K562 (cell line): ENCODE measurements around the gene B2M. TPM values are rescaled to one million over a fixed set of nuclear protein-coding genes. Genes with fewer than 3 reads are reported as not detected.
A peak's percentile ranks its signal among the peaks of the same experiment; 100 is the strongest.
"Not testable (repeated sequence)": the region's sequence is repeated elsewhere in the genome, so short reads cannot be mapped to it uniquely, and the experiment has no call there.

Experiments
- EGR1 ChIP-seq: fragments of 450-650 bp; conservative IDR thresholded peaks from 2 replicates; pipeline ENCODE4 v1.6.1; 2017; ENCODE audit warnings: mild to moderate bottlenecking
- FOXM1 ChIP-seq, 2 experiments: fragments of 450-650 bp in 1 of 2; sonication (generic) in 1 of 2; formaldehyde crosslinking in 1 of 2; IDR thresholded peaks; 2 replicates each; pipeline versions ENCODE4 v1.6.1 to v1.9.0; 2017 to 2022; ENCODE audit warnings: low read depth in 2 of 2, mild to moderate bottlenecking in 2 of 2, missing genetic modification reagents in 1 of 2, moderate library complexity in 1 of 2
- GATAD2B ChIP-seq: fragments of 450-650 bp; IDR thresholded peaks from 2 replicates; pipeline ENCODE4 v1.6.1; 2017; ENCODE audit warnings: mild to moderate bottlenecking, borderline replicate concordance
- KLF16 ChIP-seq: IDR thresholded peaks from 2 replicates; pipeline ENCODE4 v1.6.1; 2016; ENCODE audit warnings: antibody characterized with exemption
- L3MBTL2 ChIP-seq: fragments of 450-650 bp; IDR thresholded peaks from 2 replicates; pipeline ENCODE4 v1.6.1; 2016; ENCODE audit warnings: mild to moderate bottlenecking, moderate library complexity
- RCOR1 ChIP-seq, 2 experiments: IDR thresholded peaks; 2 replicates each; pipeline ENCODE4 v1.6.1; 2012; ENCODE audit warnings: low read depth in 2 of 2, low read length in 2 of 2, borderline replicate concordance in 1 of 2, improper control_type of control experiment in 1 of 2
- TAF9B ChIP-seq: fragments of 450-650 bp; IDR thresholded peaks from 2 replicates; pipeline ENCODE4 v1.6.1; 2018; ENCODE audit warnings: mild to moderate bottlenecking; ENCODE audit not compliant: partially characterized antibody
- TCF3 ChIP-seq: sonication (generic); formaldehyde crosslinking; IDR thresholded peaks from 2 replicates; pipeline ENCODE4 v1.4.0; 2020; ENCODE audit warnings: mild to moderate bottlenecking, missing genetic modification reagents
- ZNF584 ChIP-seq: fragments of 200-800 bp; sonication (Bioruptor generic); IDR thresholded peaks from 2 replicates; pipeline ENCODE4 v1.6.1; 2016; ENCODE audit warnings: low read depth, mild to moderate bottlenecking, missing genetic modification characterization, missing compliant biosample characterization
- polyA plus RNA-seq, 8 experiments: library from polyadenylated mRNA; depleted of rRNA in 4 of 8; stranded (reverse) in 5 of 8; unstranded in 3 of 8; fragments of >200 nt; fragmentation: Nextera tagmentation in 2 of 8; fragmentation: Illumina TruSeq in 1 of 8; extraction: Ambion mirVana in 2 of 8; extraction: Trizol in 1 of 8; gene quantifications; 2 replicates each; pipeline versions ENCODE4 v1.2.1 to v1.2.3, GENCODE V29; 2011 to 2014; ENCODE audit warnings: inconsistent platforms in 1 of 8, missing spikeins in 1 of 8
- total RNA-seq, 7 experiments: library from RNA; depleted of rRNA in 6 of 7; stranded (reverse); fragments of >200 nt in 6 of 7; fragmentation: Illumina TruSeq in 2 of 7; extraction: Trizol in 2 of 7; gene quantifications; 2 replicates each; pipeline versions ENCODE4 v1.2.1 to v1.2.3, GENCODE V29; 2011 to 2021; ENCODE audit warnings: low replicate concordance in 1 of 7
- TF ChIP-seq, protein P1 (sequence below), 2 experiments: fragments of 450-650 bp; IDR thresholded peaks; 2 replicates each; pipeline ENCODE4 v1.6.1; 2016; ENCODE audit warnings: mild to moderate bottlenecking in 2 of 2, borderline replicate concordance in 1 of 2, low read depth in 1 of 2, moderate library complexity in 1 of 2
- TF ChIP-seq, protein P2 (sequence below), 3 experiments: fragments of 200-800 bp in 1 of 3; fragments of 250-450 bp in 1 of 3; fragments of 450-650 bp in 1 of 3; sonication (Bioruptor Pico) in 1 of 3; sonication (Bioruptor generic) in 1 of 3; formaldehyde crosslinking in 1 of 3; IDR thresholded peaks; 2 replicates each; pipeline versions ENCODE4 v1.6.1 to v1.8.0; 2016 to 2022; ENCODE audit warnings: mild to moderate bottlenecking in 2 of 3, missing genetic modification characterization in 2 of 3, missing compliant biosample characterization in 1 of 3, moderate library complexity in 1 of 3

The B2M gene
- total and polyA plus RNA-seq, 9 of the 15 experiments (the other 6 are each of a cell fraction or from before 2014, with no cell fraction given): 460 to 3,138 (median 1,032) TPM

DNA sequence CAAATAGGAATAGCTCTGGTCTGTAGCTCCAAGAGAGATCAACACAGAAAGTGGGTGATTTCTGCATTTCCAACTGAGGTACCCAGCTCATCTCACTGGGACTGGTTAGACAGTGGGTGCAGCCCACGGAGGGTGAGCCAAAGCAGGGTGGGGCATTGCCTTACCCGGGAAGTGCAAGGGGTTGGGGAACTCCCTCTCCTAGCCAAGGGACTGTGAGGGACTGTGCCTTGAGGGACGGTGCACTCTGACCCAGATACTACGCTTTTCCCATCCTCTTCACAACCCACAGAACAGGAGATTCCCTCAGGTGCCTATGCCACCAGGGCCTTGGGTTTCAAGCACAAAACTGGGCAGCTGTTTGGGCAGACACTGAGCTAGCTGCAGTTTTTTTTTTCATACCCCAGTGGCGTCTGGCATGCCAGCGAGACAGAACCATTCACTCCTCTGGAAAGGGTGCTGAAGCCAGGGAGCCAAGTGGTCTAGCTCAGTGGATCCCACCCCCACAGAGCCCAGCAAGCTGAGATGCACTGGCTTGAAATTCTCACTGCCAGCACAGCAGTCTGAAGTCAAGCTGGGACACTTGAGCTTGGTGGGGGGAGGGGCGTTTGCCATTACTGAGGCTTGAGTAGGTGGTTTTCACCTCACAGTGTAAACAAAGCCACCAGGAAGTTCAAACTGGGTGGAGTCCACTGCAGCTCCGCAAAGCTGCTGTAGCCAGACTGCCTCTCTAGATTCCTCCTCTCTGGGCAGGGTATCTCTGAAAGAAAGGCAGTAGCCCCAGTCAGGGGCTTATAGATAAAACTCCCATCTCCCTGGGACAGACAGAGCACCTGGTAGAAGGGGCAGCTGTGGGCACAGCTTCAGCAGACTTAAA lies 28.3 kb upstream of the B2M start (continued):
- TF ChIP-seq, protein P1, sequence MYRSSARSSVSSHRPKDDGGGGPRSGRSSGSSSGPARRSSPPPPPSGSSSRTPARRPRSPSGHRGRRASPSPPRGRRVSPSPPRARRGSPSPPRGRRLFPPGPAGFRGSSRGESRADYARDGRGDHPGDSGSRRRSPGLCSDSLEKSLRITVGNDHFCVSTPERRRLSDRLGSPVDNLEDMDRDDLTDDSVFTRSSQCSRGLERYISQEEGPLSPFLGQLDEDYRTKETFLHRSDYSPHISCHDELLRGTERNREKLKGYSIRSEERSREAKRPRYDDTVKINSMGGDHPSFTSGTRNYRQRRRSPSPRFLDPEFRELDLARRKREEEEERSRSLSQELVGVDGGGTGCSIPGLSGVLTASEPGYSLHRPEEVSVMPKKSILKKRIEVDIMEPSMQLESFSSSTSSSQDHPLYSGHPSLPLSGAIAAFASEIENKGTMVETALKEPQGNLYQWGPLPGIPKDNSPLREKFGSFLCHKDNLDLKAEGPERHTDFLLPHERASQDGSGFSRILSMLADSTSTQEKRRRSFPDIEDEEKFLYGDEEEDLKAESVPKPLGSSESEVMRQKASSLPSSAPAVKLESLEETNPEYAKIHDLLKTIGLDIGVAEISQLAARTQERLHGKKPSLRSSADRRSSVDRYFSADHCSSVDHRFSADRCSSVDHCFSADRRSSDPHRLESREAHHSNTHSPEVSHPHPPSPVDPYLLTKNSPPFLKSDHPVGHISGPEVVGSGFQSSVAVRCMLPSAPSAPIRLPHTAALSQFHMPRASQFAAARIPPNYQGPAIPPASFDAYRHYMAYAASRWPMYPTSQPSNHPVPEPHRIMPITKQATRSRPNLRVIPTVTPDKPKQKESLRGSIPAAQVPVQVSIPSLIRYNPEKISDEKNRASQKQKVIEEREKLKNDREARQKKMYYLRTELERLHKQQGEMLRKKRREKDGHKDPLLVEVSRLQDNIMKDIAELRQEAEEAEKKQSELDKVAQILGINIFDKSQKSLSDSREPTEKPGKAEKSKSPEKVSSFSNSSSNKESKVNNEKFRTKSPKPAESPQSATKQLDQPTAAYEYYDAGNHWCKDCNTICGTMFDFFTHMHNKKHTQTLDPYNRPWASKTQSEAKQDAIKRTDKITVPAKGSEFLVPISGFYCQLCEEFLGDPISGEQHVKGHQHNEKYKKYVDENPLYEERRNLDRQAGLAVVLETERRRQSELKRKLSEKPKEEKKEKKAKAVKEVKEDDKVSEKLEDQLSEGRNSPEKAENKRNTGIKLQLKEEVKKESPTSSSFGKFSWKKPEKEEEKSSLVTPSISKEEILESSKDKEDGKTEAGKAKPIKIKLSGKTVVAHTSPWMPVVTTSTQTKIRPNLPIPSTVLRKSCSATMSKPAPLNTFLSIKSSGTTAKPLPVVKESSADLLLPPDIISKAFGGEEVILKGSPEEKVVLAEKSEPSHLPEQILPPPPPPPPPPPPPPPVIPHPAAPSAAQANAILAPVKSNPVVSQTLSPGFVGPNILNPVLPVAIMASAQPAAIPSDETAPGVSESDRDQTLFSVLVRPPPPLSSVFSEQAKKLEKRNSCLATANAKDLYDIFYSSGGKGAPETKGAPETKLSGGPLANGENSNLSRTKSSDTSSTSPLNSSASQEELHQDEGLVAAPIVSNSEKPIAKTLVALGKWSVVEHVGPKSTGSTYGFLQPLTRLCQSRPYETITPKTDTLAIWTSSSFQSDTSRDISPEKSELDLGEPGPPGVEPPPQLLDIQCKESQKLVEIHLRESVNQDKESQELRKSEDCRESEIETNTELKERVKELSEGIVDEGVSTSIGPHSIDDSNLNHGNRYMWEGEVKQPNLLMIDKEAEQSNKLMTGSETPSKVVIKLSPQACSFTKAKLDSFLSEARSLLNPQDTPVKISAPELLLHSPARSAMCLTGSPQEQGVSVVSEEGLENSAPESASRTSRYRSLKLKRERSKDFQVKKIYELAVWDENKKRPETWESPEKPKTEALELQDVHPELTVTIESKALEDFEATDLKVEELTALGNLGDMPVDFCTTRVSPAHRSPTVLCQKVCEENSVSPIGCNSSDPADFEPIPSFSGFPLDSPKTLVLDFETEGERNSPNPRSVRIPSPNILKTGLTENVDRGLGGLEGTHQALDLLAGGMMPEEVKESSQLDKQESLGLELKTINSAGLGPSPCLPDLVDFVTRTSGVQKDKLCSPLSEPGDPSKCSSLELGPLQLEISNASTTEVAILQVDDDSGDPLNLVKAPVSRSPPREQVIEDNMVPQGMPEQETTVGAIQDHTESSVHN (IDR thresholded peaks at IDR 0.05; ENCODE audit: borderline replicate concordance in 1 of 2, low read depth in 1 of 2): 0 out of 4 replicates have a peak, but pooled peaks of 1 of the 2 experiments have one; percentile 22
- peak; percentile 60; the same call in 1 of the 2 replicates for TF ChIP-seq L3MBTL2
- TF ChIP-seq ZNF584 (CRISPR knock-in tag): 0 out of 2 replicates have a peak, but pooled peaks have one; percentile 22
- TF ChIP-seq KLF16: peak; percentile 27; the same call in 1 of the 2 replicates
- TF ChIP-seq TAF9B: peak; percentile 48
- TF ChIP-seq TCF3 (CRISPR knock-in tag): peak; percentile 72
- TF ChIP-seq GATAD2B: peak; percentile 9; the same call in 1 of the 2 replicates
- peak; percentile 84 for TF ChIP-seq EGR1
- TF ChIP-seq FOXM1 (IDR thresholded peaks at IDR 0.05; ENCODE audit: low read depth): peak; percentile 55; the same call in 1 of the 2 replicates
- not testable (repeated sequence) for TF ChIP-seq FOXM1 (CRISPR knock-in tag; IDR thresholded peaks at IDR 0.05; ENCODE audit: low read depth)
- peak in 1 of 2 experiments; percentile 49; a peak in 1 of 4 replicates for TF ChIP-seq RCOR1 (IDR thresholded peaks at IDR 0.05; ENCODE audit: borderline replicate concordance in 1 of 2, low read depth in 2 of 2, low read length in 2 of 2)
- TF ChIP-seq, protein P2, sequence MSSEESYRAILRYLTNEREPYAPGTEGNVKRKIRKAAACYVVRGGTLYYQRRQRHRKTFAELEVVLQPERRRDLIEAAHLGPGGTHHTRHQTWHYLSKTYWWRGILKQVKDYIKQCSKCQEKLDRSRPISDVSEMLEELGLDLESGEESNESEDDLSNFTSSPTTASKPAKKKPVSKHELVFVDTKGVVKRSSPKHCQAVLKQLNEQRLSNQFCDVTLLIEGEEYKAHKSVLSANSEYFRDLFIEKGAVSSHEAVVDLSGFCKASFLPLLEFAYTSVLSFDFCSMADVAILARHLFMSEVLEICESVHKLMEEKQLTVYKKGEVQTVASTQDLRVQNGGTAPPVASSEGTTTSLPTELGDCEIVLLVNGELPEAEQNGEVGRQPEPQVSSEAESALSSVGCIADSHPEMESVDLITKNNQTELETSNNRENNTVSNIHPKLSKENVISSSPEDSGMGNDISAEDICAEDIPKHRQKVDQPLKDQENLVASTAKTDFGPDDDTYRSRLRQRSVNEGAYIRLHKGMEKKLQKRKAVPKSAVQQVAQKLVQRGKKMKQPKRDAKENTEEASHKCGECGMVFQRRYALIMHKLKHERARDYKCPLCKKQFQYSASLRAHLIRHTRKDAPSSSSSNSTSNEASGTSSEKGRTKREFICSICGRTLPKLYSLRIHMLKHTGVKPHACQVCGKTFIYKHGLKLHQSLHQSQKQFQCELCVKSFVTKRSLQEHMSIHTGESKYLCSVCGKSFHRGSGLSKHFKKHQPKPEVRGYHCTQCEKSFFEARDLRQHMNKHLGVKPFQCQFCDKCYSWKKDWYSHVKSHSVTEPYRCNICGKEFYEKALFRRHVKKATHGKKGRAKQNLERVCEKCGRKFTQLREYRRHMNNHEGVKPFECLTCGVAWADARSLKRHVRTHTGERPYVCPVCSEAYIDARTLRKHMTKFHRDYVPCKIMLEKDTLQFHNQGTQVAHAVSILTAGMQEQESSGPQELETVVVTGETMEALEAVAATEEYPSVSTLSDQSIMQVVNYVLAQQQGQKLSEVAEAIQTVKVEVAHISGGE (CRISPR knock-in tag; IDR thresholded peaks at IDR 0.05): peak in 1 of 3 experiments; percentile 32; a peak in 1 of 6 replicates
